ENCODE results near the gene TCTN1. TPM values are rescaled to one million over a fixed set of nuclear protein-coding genes. Genes with fewer than 3 reads are reported as not detected.

TCTN1 gene
- total RNA-seq, 1 experiment from 2014 or later, result 11.1 TPM

- no peaks in the 10 kb centered on the region for H3K9me3 Mint-ChIP-seq
- Histone ChIP-seq H3K79me1 (ENCODE audit: insufficient read depth, low read depth, low read length, poor library complexity, severe bottlenecking) (peaks cover 3% of the 10 kb centered on the region), H2AK5ac (ENCODE audit: insufficient read length, low read length) (no peak overlapping the region), H3K9me3 (ENCODE audit: control insufficient read depth, low read depth, low read length) (no peaks in the 10 kb centered on the region), H3K14ac (ENCODE audit: insufficient read depth, low read length) (no peak overlapping the region), H4K8ac (replicated peaks; ENCODE audit: insufficient read length, low read depth, low read length) (no peak overlapping the region), H3T11ph (ENCODE audit: low read length) (no peak overlapping the region), H2BK5ac (ENCODE audit: insufficient read length, low read length) (no peak overlapping the region), H2BK15ac (ENCODE audit: low read depth, low read length) (no peak overlapping the region), H3K23ac (ENCODE audit: insufficient read length, low read depth, low read length) (no peak overlapping the region), H3K56ac (ENCODE audit: insufficient read length, low read depth, low read length) (no peak overlapping the region), H3K4me2 (ENCODE audit: insufficient read depth, insufficient read length, low read length) (peak overlapping the region; percentile 70), H2BK120ac (ENCODE audit: low read depth, low read length, poor library complexity, severe bottlenecking) (no peak overlapping the region), H4K20me1 (ENCODE audit: control insufficient read depth, insufficient read depth, insufficient read length) (no peaks in the 10 kb centered on the region), H4K91ac (ENCODE audit: insufficient read length, low read depth, low read length) (no peak overlapping the region), H3K79me2 (ENCODE audit: insufficient read depth, low read length) (peaks cover 16% of the 10 kb centered on the region; the same call in 1 of the 2 replicates), H3K23me2 (ENCODE audit: insufficient read length, low read depth, low read length, poor library complexity, severe bottlenecking) (peaks cover 5% of the 10 kb centered on the region), H2BK20ac (ENCODE audit: low read depth, low read length, poor library complexity, severe bottlenecking) (no peak overlapping the region), H3K9ac (ENCODE audit: extremely low read depth, insufficient read length, low read length) (peak overlapping the region; percentile 11), H3K18ac (ENCODE audit: insufficient read length, low read depth, low read length) (no peak overlapping the region), H3K4ac (ENCODE audit: low read depth, low read length) (no peak overlapping the region), H3K27me3 (ENCODE audit: insufficient read depth, low read length) (no peaks in the 10 kb centered on the region), H2AFZ (ENCODE audit: low read length) (no peak overlapping the region), H2BK12ac (ENCODE audit: insufficient read length, low read depth, low read length) (no peak overlapping the region), H3K4me1 (ENCODE audit: insufficient read depth, low read length) (peaks cover 6% of the 10 kb centered on the region; the same call in 1 of the 2 replicates), H4K5ac (ENCODE audit: insufficient read length, low read depth, low read length) (no peak overlapping the region), H3K27ac (ENCODE audit: insufficient read length, low read depth, low read length) (no peak overlapping the region)
- peak overlapping the region; percentile 85 to 97 for H3K4me3 Mint-ChIP-seq
- TF ChIP-seq CTCF (conservative IDR thresholded peaks at IDR 0.05), result no peak
- peaks cover 37% of the 10 kb centered on the region in 2 experiments for H3K4me1 Mint-ChIP-seq
- DNase-seq, result peak; percentile 37
- H3K36me3 Mint-ChIP-seq (ENCODE audit: insufficient read depth in 1 of 3, low read depth in 3 of 3), result peaks cover 2 to 6% (median 5%) of the 10 kb centered on the region in 3 experiments; a peak in 4 of 7 replicates
- no CpG with 5 or more reads among the region's 8 CpGs for WGBS (ENCODE audit: extremely low coverage, insufficient read length, low lambda C conversion rate)
- no peaks in the 10 kb centered on the region for H3K27me3 Mint-ChIP-seq (ENCODE audit: low read depth)
- H3K27ac Mint-ChIP-seq, result no peak overlapping the region
Observed at GRCh38 chr12:110581931-110582275, 32.0 kb upstream of the TCTN1 start.

Measured in H9 (cell line).